Karpas-422 (cell line): Measurements from ENCODE around the gene OMA1. TPM values are rescaled to one million over a fixed set of nuclear protein-coding genes. Genes with fewer than 3 reads are reported as not detected.
"Not testable (repeated sequence)": the region's sequence is repeated elsewhere in the genome, so short reads cannot be mapped to it uniquely, and the experiment has no call there.

Experiments used
- DNase-seq: peaks from one replicate; pipeline ENCODE4 v3.0.0-alpha.2; 2015
- H2AFZ ChIP-seq: fragments of 200-600 bp; sonication (generic); 2 replicates; pipeline ENCODE4 v1.6.1; 2014; ENCODE audit warnings: antibody characterized with exemption, low read length, mixed read lengths
- H3K27ac ChIP-seq: fragments of 200-600 bp; sonication (generic); 2 replicates; pipeline ENCODE4 v1.5.1; 2014; ENCODE audit warnings: mild to moderate bottlenecking, low read length, moderate library complexity
- H3K27me3 ChIP-seq: fragments of 200-600 bp; sonication (generic); 2 replicates; pipeline ENCODE4 v1.6.1; 2014; ENCODE audit warnings: low read length, mixed read lengths
- H3K36me3 ChIP-seq: fragments of 200-600 bp; sonication (generic); 2 replicates; pipeline ENCODE4 v1.6.1; 2014; ENCODE audit warnings: low read length, mixed read lengths; ENCODE audit not compliant: insufficient read depth
- H3K4me1 ChIP-seq: fragments of 200-600 bp; sonication (generic); 2 replicates; pipeline ENCODE4 v1.6.1; 2014; ENCODE audit warnings: mild to moderate bottlenecking, low read length, mixed read lengths
- H3K4me2 ChIP-seq: fragments of 200-600 bp; sonication (generic); 2 replicates; pipeline ENCODE4 v1.6.1; 2014; ENCODE audit warnings: low read length, low read depth, mild to moderate bottlenecking; ENCODE audit not compliant: poor library complexity, severe bottlenecking
- H3K4me3 ChIP-seq: fragments of 200-600 bp; sonication (generic); 2 replicates; pipeline ENCODE4 v1.5.1; 2014; ENCODE audit warnings: mild to moderate bottlenecking, antibody characterized with exemption, low read length, mixed read lengths
- H3K79me2 ChIP-seq: fragments of 200-600 bp; sonication (generic); 2 replicates; pipeline ENCODE4 v1.6.1; 2014; ENCODE audit warnings: mild to moderate bottlenecking, low read length, mixed read lengths
- H3K9ac ChIP-seq: fragments of 200-600 bp; sonication (generic); 2 replicates; pipeline ENCODE4 v1.6.0; 2014; ENCODE audit warnings: low read length
- H3K9me2 ChIP-seq: fragments of 200-600 bp; sonication (generic), shearing (Covaris generic); replicated peaks from 2 replicates; pipeline ENCODE4 v1.6.0; 2014; ENCODE audit warnings: mild to moderate bottlenecking, low read length, moderate library complexity; ENCODE audit not compliant: insufficient read depth
- H3K9me3 ChIP-seq: fragments of 300-700, 200-600 bp; sonication (generic); 2 replicates; pipeline ENCODE4 v1.6.1; 2014; ENCODE audit warnings: low read length, mixed read lengths
- H4K20me1 ChIP-seq: fragments of 200-600 bp; sonication (generic); 2 replicates; pipeline ENCODE4 v1.6.1; 2014; ENCODE audit warnings: mild to moderate bottlenecking, antibody characterized with exemption, low read length, low read depth; ENCODE audit not compliant: insufficient read depth
- total RNA-seq: library from RNA; depleted of rRNA; stranded (reverse); fragments of >200 nt; shearing (Covaris generic); gene quantifications from 2 replicates; pipeline ENCODE4 v1.2.3, GENCODE V29; 2014; ENCODE audit warnings: low replicate concordance

Gene OMA1
- total RNA-seq, 1 experiment from 2014 or later = 116 TPM

- no peak overlapping the region for H2AFZ ChIP-seq
- no peaks in the 10 kb centered on the region for H3K27me3 ChIP-seq
- H3K9ac ChIP-seq = no peak overlapping the region
- no peaks in the 10 kb centered on the region for H3K79me2 ChIP-seq
- no peaks in the 10 kb centered on the region for H3K36me3 ChIP-seq
- H3K4me1 ChIP-seq = no peaks in the 10 kb centered on the region
- H4K20me1 ChIP-seq = no peaks in the 10 kb centered on the region
- no peak overlapping the region for H3K27ac ChIP-seq
- no peak overlapping the region for H3K4me2 ChIP-seq
- no peaks in the 10 kb centered on the region for H3K9me3 ChIP-seq
- no peak overlapping the region for H3K4me3 ChIP-seq
- no peak for DNase-seq
- no peaks in the 10 kb centered on the region for H3K9me2 ChIP-seq
Observed at GRCh38 chr1:58571616-58572015, 25.1 kb upstream of the OMA1 start.

- H3K9ac ChIP-seq = no peak overlapping the region
- H3K27ac ChIP-seq = no peak overlapping the region
- no peaks in the 10 kb centered on the region; the same call in 1 of the 2 replicates for H3K4me1 ChIP-seq
- no peak for DNase-seq
- H3K4me2 ChIP-seq = no peak overlapping the region
- H2AFZ ChIP-seq = no peak overlapping the region
- H3K4me3 ChIP-seq = no peak overlapping the region
- H4K20me1 ChIP-seq = no peaks in the 10 kb centered on the region
- H3K36me3 ChIP-seq = no peaks in the 10 kb centered on the region
- no peaks in the 10 kb centered on the region for H3K9me3 ChIP-seq
- no peaks in the 10 kb centered on the region for H3K79me2 ChIP-seq
- H3K9me2 ChIP-seq = no peaks in the 10 kb centered on the region
- no peaks in the 10 kb centered on the region for H3K27me3 ChIP-seq
Observed at GRCh38 chr1:58570817-58571216, 24.3 kb upstream of the OMA1 start.

- no peaks in the 10 kb centered on the region for H3K9me3 ChIP-seq
- H3K4me3 ChIP-seq = no peak overlapping the region
- no peak overlapping the region for H3K27ac ChIP-seq
Observed at GRCh38 chr1:58570094-58570493, 23.6 kb upstream of the OMA1 start.

GRCh38 chr1:58568911-58569310 is 22.4 kb upstream of the OMA1 start:
- Histone ChIP-seq H3K4me1 (no peaks in the 10 kb centered on the region; the same call in 1 of the 2 replicates), H3K4me2 (no peak overlapping the region), H3K4me3 (no peak overlapping the region), H3K27ac (no peak overlapping the region), H4K20me1 (no peaks in the 10 kb centered on the region), H3K36me3 (no peaks in the 10 kb centered on the region), H3K9me2 (no peaks in the 10 kb centered on the region), H3K9me3 (no peaks in the 10 kb centered on the region), H3K79me2 (no peaks in the 10 kb centered on the region), H3K27me3 (no peaks in the 10 kb centered on the region), H2AFZ (no peak overlapping the region), H3K9ac (no peak overlapping the region)
- no peak for DNase-seq

More at GRCh38 chr1:58570094-58570493, 23.6 kb upstream of the OMA1 start:
- DNase-seq = no peak
- Histone ChIP-seq H4K20me1 (no peaks in the 10 kb centered on the region), H3K9ac (no peak overlapping the region), H3K27me3 (no peaks in the 10 kb centered on the region), H3K9me2 (no peaks in the 10 kb centered on the region), H3K4me2 (no peak overlapping the region), H2AFZ (no peak overlapping the region), H3K36me3 (no peaks in the 10 kb centered on the region), H3K4me1 (no peaks in the 10 kb centered on the region; the same call in 1 of the 2 replicates), H3K79me2 (no peaks in the 10 kb centered on the region)

- no peaks in the 10 kb centered on the region for H3K9me3 ChIP-seq
- H2AFZ ChIP-seq = no peak overlapping the region
- H3K4me2 ChIP-seq = no peak overlapping the region
- DNase-seq = no peak
- H3K27me3 ChIP-seq = no peaks in the 10 kb centered on the region
- no peaks in the 10 kb centered on the region for H3K36me3 ChIP-seq
- no peaks in the 10 kb centered on the region for H4K20me1 ChIP-seq
- no peak overlapping the region for H3K27ac ChIP-seq
- H3K4me1 ChIP-seq = no peaks in the 10 kb centered on the region; the same call in 1 of the 2 replicates
- H3K79me2 ChIP-seq = no peaks in the 10 kb centered on the region
- H3K9ac ChIP-seq = no peak overlapping the region
- H3K4me3 ChIP-seq = no peak overlapping the region
- H3K9me2 ChIP-seq = no peaks in the 10 kb centered on the region
Observed at GRCh38 chr1:58568271-58568860, 21.8 kb upstream of the OMA1 start.

- Histone ChIP-seq H2AFZ (no peak overlapping the region), H3K4me3 (no peak overlapping the region), H3K4me2 (no peak overlapping the region), H3K9me2 (no peaks in the 10 kb centered on the region), H3K9me3 (no peaks in the 10 kb centered on the region), H3K27me3 (no peaks in the 10 kb centered on the region), H3K79me2 (no peaks in the 10 kb centered on the region), H4K20me1 (no peaks in the 10 kb centered on the region), H3K36me3 (no peaks in the 10 kb centered on the region), H3K9ac (no peak overlapping the region), H3K27ac (no peak overlapping the region), H3K4me1 (no peaks in the 10 kb centered on the region; the same call in 1 of the 2 replicates)
- DNase-seq = no peak
Observed at GRCh38 chr1:58566339-58566738, 19.8 kb upstream of the OMA1 start.

- not testable (repeated sequence) for H3K9ac ChIP-seq, H3K4me3 ChIP-seq, H2AFZ ChIP-seq, H3K9me3 ChIP-seq, H3K4me2 ChIP-seq, DNase-seq, H3K4me1 ChIP-seq, H4K20me1 ChIP-seq, H3K36me3 ChIP-seq, H3K27me3 ChIP-seq, H3K79me2 ChIP-seq, H3K27ac ChIP-seq, H3K9me2 ChIP-seq
Observed at GRCh38 chr1:58563715-58564114, 17.2 kb upstream of the OMA1 start.

GRCh38 chr1:58561633-58562032 is 15.1 kb upstream of the OMA1 start:
- H3K79me2 ChIP-seq = no peaks in the 10 kb centered on the region
- no peaks in the 10 kb centered on the region for H3K9me2 ChIP-seq
- peaks cover 5% of the 10 kb centered on the region for H3K4me1 ChIP-seq
- H3K9me3 ChIP-seq = no peaks in the 10 kb centered on the region
- H3K4me3 ChIP-seq = no peak overlapping the region
- H3K27ac ChIP-seq = no peak overlapping the region
- no peak for DNase-seq
- H3K4me2 ChIP-seq = no peak overlapping the region
- no peak overlapping the region for H2AFZ ChIP-seq
- no peaks in the 10 kb centered on the region for H4K20me1 ChIP-seq
- no peak overlapping the region for H3K9ac ChIP-seq
- no peaks in the 10 kb centered on the region for H3K27me3 ChIP-seq
- H3K36me3 ChIP-seq = no peaks in the 10 kb centered on the region
